ENCODE measurements around the gene ALPK3.

Gene ALPK3

DNA sequence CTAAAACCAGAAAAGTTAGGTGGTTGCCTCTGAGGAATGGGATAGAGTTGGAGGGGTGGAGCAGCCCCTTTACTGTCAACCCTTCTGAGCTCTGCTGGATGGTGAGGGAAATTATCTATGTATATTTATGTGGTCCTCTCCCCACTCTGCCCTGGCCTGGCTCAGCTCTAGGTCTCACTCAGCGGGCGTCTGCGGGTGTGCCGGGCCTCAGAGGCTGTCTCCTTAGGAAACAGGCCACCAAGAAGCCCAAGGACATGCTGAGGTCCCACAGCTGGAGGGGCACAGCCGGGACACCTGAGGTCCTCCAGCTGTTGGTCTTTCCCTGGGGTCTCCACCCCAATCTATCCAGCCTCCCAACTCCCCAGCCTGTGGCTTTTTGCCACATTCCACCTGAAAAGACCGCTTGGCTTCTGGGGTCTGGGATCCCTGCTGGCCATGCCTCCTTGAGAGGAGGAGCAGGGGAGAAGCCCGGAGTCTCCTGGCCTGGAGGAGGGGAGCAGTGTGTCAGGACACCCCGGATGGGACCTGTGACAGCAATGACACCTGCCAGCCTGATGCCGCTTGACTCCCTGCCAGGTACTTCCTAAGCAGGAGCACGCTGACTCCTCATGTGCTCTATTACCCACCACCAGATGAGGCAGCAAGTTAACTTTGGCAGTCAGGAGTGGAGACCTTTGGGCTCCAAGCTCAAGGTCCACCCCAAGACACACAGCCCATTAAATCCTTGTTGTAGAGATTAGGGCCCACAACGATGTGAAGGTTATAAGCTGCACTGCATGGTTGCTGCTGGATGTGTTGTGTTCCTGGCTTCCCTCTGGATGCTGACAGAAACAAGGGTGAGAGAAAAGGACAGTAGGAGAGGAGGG, 67.0 kb downstream of the ALPK3 start, which contains the start of gene SLC28A1:
SLC28A1 (plus strand) TSS at position 747 of the 866 bp plus-strand sequence. CDS start 3,099 bp downstream, outside the sequence.
- H3K27me3 ChIP-seq (ENCODE audit: control insufficient read depth, insufficient read depth, low read length) = no peaks in the 10 kb centered on the region
- H3K9me3 ChIP-seq (ENCODE audit: control insufficient read depth, insufficient read depth, low read length) = no peaks in the 10 kb centered on the region
- H3K4me3 ChIP-seq (ENCODE audit: low read length) = no peak within 1 kb of the TSS
- H3K36me3 ChIP-seq (ENCODE audit: control insufficient read depth, insufficient read depth, low read length) = no peaks in the 10 kb centered on the region
- no peak within 1 kb of the TSS for H3K27ac ChIP-seq (ENCODE audit: low read length)
- DNase-seq (ENCODE audit: low read depth, low spot score) = no peak
- no peaks in the 10 kb centered on the region; the same call in 1 of the 2 replicates for H3K4me1 ChIP-seq (ENCODE audit: control insufficient read depth, insufficient read depth, low read length)
- no CpG with 5 or more reads among the region's 11 CpGs for WGBS (ENCODE audit: insufficient coverage, insufficient read length)

DNA sequence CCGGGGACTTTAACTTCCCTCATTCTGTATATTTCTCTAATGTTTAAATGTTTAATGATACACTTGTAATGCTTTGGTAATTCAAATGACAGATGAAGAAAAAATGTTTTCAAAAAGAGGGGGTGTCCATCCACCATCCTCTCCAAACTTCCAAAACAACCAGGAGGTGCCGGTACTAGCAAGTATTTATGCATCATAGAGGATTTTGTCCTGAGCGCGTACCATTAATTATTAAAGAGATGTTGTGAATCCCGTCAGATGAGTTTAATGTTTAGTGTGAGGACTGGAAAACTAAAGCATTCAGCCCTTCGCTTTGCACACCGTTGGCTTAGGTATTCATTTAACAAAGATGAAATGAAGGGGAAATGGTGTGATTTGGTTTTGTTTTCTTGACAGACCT, 68.6 kb downstream of the ALPK3 start:
- Histone ChIP-seq H3K4me3 (ENCODE audit: low read length) (no peak overlapping the region), H3K4me1 (ENCODE audit: control insufficient read depth, insufficient read depth, low read length) (no peaks in the 10 kb centered on the region), H3K27ac (ENCODE audit: low read length) (no peak overlapping the region), H3K27me3 (ENCODE audit: control insufficient read depth, insufficient read depth, low read length) (no peaks in the 10 kb centered on the region), H3K36me3 (ENCODE audit: control insufficient read depth, insufficient read depth, low read length) (no peaks in the 10 kb centered on the region), H3K9me3 (ENCODE audit: control insufficient read depth, insufficient read depth, low read length) (no peaks in the 10 kb centered on the region)
- no CpG with 5 or more reads among the region's 7 CpGs for WGBS (ENCODE audit: insufficient coverage, insufficient read length)
- no peak for DNase-seq (ENCODE audit: low read depth, low spot score)

DNA sequence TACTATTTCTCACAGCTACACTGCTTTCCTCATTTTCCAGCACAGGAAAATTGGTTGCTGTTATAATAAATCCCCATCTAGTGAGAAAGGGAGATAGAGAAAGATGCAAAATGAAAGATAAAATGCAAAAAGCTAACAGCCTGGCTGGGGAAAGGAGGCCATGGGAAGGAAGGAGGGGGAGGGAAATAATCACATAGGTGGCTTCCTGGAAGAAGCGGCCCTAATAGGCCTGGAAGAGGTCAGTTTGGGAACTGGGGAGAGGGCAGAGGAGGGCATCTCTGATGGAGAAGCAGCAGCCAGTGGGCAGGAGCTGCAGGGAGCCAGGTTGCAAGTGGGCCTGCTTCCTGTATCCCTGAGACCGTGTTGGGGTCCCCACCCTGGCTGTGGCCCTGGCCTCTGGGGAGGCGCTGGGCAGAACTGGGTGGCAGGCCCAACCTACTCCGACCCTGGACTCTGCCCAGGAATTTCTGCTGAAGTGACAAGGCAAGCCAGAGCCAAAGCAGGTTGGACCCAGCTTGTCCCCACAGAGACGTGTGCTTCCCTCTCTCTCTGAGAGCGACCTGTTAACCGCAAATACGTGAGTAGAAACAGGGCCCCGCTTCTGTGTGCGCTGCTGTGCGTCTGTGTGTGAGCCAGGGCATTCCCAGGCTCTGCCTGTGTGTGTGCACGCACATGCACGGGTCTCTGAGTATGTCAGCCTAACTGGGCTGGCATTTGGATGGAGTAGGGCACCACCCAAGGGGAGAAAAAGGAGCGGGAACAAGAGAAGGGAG, 69.2 kb downstream of the ALPK3 start:
- no CpG with 5 or more reads among the region's 14 CpGs for WGBS (ENCODE audit: insufficient coverage, insufficient read length)

DNA sequence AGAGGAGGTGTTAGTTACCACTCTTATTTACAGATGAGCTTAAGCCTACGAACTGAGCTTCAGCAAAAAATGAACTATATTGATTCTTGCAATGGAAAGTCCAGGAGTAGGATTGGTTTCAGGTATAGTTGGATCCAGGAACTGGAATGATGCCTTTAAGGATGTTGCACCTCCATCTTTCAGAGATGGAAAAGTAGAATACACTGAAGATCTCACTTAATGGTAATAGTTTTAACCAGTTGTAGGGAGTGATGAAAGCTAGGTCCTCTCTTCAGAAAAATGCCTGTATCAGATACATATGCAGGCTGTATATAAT, 69.8 kb downstream of the ALPK3 start:
- H3K4me3 ChIP-seq (ENCODE audit: low read length) = no peak overlapping the region

More for the DNA sequence above, 69.2 kb downstream of the ALPK3 start:
- H3K9me3 ChIP-seq (ENCODE audit: control insufficient read depth, insufficient read depth, low read length) = no peaks in the 10 kb centered on the region
- H3K4me3 ChIP-seq (ENCODE audit: low read length) = no peak overlapping the region
- H3K27me3 ChIP-seq (ENCODE audit: control insufficient read depth, insufficient read depth, low read length) = no peaks in the 10 kb centered on the region
- H3K27ac ChIP-seq (ENCODE audit: low read length) = no peak overlapping the region
- no peaks in the 10 kb centered on the region for H3K36me3 ChIP-seq (ENCODE audit: control insufficient read depth, insufficient read depth, low read length)
- no peak for DNase-seq (ENCODE audit: low read depth, low spot score)
- H3K4me1 ChIP-seq (ENCODE audit: control insufficient read depth, insufficient read depth, low read length) = no peaks in the 10 kb centered on the region

DNA sequence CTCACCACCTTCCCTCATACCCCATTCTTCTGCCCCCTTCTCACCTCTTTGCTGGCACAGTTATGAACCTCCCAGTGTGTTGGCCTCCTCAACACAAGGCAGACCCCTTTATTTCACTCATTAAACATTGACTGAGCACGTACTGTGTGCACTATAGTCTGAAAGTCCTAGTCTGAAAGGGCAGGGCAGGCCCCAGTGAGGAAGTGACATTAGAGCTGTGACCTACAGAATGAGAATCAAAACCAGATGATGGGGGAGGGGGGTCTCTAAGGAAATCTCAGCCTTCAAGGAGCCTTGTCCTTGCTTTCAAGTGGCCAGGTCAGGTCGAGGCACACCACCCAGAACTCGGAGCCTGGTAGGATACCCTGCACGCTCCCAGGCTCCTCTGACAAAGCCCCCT, 70.8 kb downstream of the ALPK3 start:
- no peaks in the 10 kb centered on the region for H3K27me3 ChIP-seq (ENCODE audit: control insufficient read depth, insufficient read depth, low read length)
- no peaks in the 10 kb centered on the region for H3K36me3 ChIP-seq (ENCODE audit: control insufficient read depth, insufficient read depth, low read length)
- no CpG with 5 or more reads among the region's 4 CpGs for WGBS (ENCODE audit: insufficient coverage, insufficient read length)
- no peak for DNase-seq (ENCODE audit: low read depth, low spot score)
- no peaks in the 10 kb centered on the region for H3K4me1 ChIP-seq (ENCODE audit: control insufficient read depth, insufficient read depth, low read length)
- H3K4me3 ChIP-seq (ENCODE audit: low read length) = no peak overlapping the region
- no peaks in the 10 kb centered on the region for H3K9me3 ChIP-seq (ENCODE audit: control insufficient read depth, insufficient read depth, low read length)
- no peak overlapping the region for H3K27ac ChIP-seq (ENCODE audit: low read length)

More for the DNA sequence above, 69.8 kb downstream of the ALPK3 start:
- Histone ChIP-seq H3K4me1 (ENCODE audit: control insufficient read depth, insufficient read depth, low read length) (no peaks in the 10 kb centered on the region), H3K36me3 (ENCODE audit: control insufficient read depth, insufficient read depth, low read length) (no peaks in the 10 kb centered on the region), H3K9me3 (ENCODE audit: control insufficient read depth, insufficient read depth, low read length) (no peaks in the 10 kb centered on the region), H3K27me3 (ENCODE audit: control insufficient read depth, insufficient read depth, low read length) (no peaks in the 10 kb centered on the region), H3K27ac (ENCODE audit: low read length) (no peak overlapping the region)
- DNase-seq (ENCODE audit: low read depth, low spot score) = no peak
- WGBS (ENCODE audit: insufficient coverage, insufficient read length) = no CpG with 5 or more reads among the region's 1 CpG

DNA sequence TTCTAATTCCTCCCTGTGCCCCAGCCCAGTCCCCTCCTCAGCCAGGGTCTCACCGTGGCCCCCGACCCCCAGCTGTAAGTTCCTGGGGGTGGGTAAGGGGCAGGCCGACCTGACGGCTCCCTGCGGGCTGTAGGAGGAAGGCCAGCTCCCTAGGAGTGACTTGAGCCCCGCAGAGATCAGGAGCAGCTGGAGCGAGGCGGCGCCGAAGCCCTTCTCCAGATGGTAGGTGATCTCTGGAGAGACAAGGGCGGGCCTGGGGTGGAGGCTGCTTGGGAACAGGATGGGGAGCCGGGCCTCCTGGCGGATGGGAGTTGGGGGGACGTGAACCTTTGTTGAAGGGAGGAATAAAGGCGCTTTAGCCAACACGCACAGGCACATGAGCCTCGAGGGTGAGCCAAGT, 71.5 kb downstream of the ALPK3 start:
- H3K36me3 ChIP-seq (ENCODE audit: control insufficient read depth, insufficient read depth, low read length) = no peaks in the 10 kb centered on the region
- no peak overlapping the region for H3K27ac ChIP-seq (ENCODE audit: low read length)
- no CpG with 5 or more reads among the region's 17 CpGs for WGBS (ENCODE audit: insufficient coverage, insufficient read length)
- no peak for DNase-seq (ENCODE audit: low read depth, low spot score)
- H3K4me3 ChIP-seq (ENCODE audit: low read length) = no peak overlapping the region
- no peaks in the 10 kb centered on the region for H3K4me1 ChIP-seq (ENCODE audit: control insufficient read depth, insufficient read depth, low read length)
- H3K9me3 ChIP-seq (ENCODE audit: control insufficient read depth, insufficient read depth, low read length) = no peaks in the 10 kb centered on the region
- H3K27me3 ChIP-seq (ENCODE audit: control insufficient read depth, insufficient read depth, low read length) = no peaks in the 10 kb centered on the region

DNA sequence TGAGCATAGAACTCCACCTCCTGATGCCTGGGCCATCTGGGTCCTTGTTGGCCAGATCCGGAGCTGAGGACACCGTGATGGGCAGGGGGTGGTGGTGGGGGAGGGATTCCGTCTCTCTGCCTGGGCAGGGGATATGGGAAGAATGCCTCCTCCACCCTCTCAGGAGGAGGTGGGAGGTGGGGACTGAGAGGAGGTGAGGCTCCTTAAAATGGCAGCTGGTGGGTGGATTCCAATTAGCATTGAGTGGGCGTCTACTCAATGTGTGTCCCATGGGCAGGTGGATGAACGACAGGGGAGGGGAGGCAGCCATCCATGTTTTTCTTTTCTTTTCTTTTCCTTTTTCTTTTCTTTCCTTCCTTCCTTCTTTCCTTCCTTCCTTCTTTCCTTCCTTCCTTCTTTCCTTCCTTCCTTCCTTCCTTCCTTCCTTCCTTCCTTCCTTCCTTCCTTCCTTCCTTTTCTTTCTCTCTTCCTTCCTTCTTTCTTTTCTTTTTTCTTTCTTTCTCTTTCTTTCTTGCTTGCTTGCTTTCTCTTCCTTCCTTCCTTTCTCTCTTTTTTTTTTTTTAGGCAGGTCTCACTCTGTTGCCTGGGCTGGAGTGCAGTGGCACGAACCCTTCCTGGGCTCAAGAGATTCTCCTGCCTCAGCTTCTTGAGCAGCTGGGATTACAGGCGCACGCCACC, 72.3 kb downstream of the ALPK3 start:
- Histone ChIP-seq H3K27me3 (ENCODE audit: control insufficient read depth, insufficient read depth, low read length) (no peaks in the 10 kb centered on the region), H3K9me3 (ENCODE audit: control insufficient read depth, insufficient read depth, low read length) (no peaks in the 10 kb centered on the region), H3K27ac (ENCODE audit: low read length) (no peak overlapping the region), H3K4me1 (ENCODE audit: control insufficient read depth, insufficient read depth, low read length) (no peaks in the 10 kb centered on the region), H3K4me3 (ENCODE audit: low read length) (no peak overlapping the region), H3K36me3 (ENCODE audit: control insufficient read depth, insufficient read depth, low read length) (no peaks in the 10 kb centered on the region)
- DNase-seq (ENCODE audit: low read depth, low spot score) = no peak
- no CpG with 5 or more reads among the region's 8 CpGs for WGBS (ENCODE audit: insufficient coverage, insufficient read length)

DNA sequence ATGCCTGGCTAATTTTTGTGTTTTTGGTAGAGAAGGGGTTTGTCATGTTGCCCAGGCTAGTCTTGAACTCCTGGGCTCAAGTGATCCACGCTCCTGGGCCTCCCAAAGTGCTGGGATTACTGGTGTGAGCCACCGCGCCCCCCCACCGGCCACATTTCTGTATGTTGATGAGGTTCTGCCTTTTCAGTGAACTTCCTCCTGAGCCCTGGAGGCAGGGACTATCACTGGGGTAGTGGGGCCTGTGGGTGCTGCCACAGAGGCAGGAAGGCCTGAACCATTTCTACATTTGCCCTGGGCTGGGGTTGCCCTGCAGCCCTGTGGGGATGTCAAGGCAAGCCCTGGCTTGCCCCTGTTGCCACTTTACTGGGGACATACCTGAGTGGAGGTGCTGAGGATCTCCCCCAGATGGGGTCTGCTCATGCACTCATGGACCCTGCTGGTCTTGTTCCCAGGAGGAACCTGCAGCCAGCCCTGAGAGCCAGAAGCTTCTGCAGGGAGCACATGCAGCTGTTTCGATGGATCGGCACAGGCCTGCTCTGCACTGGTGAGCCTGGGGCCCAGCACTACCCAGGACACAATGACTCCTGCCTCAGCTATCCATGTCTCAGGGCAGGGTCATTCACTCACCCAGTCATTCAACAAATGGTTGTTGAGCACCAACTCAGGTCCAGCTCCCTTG, 73.0 kb downstream of the ALPK3 start:
- Histone ChIP-seq H3K27me3 (ENCODE audit: control insufficient read depth, insufficient read depth, low read length) (no peaks in the 10 kb centered on the region), H3K36me3 (ENCODE audit: control insufficient read depth, insufficient read depth, low read length) (no peaks in the 10 kb centered on the region), H3K4me3 (ENCODE audit: low read length) (no peak overlapping the region), H3K9me3 (ENCODE audit: control insufficient read depth, insufficient read depth, low read length) (no peaks in the 10 kb centered on the region), H3K4me1 (ENCODE audit: control insufficient read depth, insufficient read depth, low read length) (no peaks in the 10 kb centered on the region), H3K27ac (ENCODE audit: low read length) (no peak overlapping the region)
- DNase-seq (ENCODE audit: low read depth, low spot score) = no peak
- WGBS (ENCODE audit: insufficient coverage, insufficient read length) = no CpG with 5 or more reads among the region's 6 CpGs

DNA sequence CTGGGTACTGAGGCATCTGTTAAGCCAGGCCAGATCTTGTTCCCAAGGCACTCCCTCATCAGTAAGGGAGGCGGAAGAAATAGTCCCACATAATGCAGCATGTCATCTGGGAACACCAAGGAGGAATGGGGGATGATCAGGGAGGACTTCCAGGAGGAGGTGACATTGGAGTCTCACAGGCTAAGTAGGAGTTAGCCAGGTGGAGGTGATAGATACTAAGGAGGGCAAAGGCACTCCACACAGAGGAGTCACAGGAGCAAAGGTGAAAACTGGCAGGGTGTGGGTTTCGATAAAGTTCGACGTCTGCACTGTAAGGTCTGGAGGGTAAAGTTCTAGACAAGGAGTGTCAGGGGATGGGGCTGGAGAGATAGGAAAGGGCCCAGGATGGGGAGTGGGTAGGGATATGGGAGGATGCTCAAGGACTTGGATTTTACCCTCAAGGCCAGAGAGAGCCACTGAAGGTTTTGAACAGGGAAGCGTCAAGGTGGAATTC, 73.6 kb downstream of the ALPK3 start:
- H3K9me3 ChIP-seq (ENCODE audit: control insufficient read depth, insufficient read depth, low read length) = no peaks in the 10 kb centered on the region
- no peaks in the 10 kb centered on the region for H3K36me3 ChIP-seq (ENCODE audit: control insufficient read depth, insufficient read depth, low read length)
- H3K4me1 ChIP-seq (ENCODE audit: control insufficient read depth, insufficient read depth, low read length) = no peaks in the 10 kb centered on the region
- no peak overlapping the region for H3K27ac ChIP-seq (ENCODE audit: low read length)
- H3K27me3 ChIP-seq (ENCODE audit: control insufficient read depth, insufficient read depth, low read length) = no peaks in the 10 kb centered on the region
- DNase-seq (ENCODE audit: low read depth, low spot score) = no peak
- no peak overlapping the region for H3K4me3 ChIP-seq (ENCODE audit: low read length)
- WGBS (ENCODE audit: insufficient coverage, insufficient read length) = no CpG with 5 or more reads among the region's 5 CpGs

DNA sequence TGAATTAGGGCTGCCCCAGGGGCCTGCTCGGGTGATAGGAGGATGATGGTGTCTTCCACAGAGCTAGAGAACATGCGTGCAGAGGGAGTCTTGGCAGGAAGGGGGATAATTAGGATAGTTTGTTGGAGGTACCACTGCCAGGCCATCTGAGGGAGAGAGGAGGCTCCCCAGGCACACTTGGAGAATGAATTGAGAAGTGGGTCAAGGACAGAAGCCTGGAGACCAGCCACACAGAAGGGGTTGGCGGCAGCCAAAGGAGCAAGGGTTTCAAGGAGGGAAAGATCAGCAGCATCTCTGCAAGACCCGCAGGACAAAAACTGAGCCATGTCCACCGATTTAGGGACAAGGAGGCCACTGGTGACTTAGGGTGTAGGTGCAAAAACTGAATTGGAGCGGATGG, 74.2 kb downstream of the ALPK3 start:
- no peak for DNase-seq (ENCODE audit: low read depth, low spot score)
- H3K9me3 ChIP-seq (ENCODE audit: control insufficient read depth, insufficient read depth, low read length) = no peaks in the 10 kb centered on the region
- WGBS (ENCODE audit: insufficient coverage, insufficient read length) = no CpG with 5 or more reads among the region's 6 CpGs
- no peak overlapping the region for H3K27ac ChIP-seq (ENCODE audit: low read length)
- H3K4me3 ChIP-seq (ENCODE audit: low read length) = no peak overlapping the region
- H3K27me3 ChIP-seq (ENCODE audit: control insufficient read depth, insufficient read depth, low read length) = no peaks in the 10 kb centered on the region
- no peaks in the 10 kb centered on the region for H3K4me1 ChIP-seq (ENCODE audit: control insufficient read depth, insufficient read depth, low read length)
- H3K36me3 ChIP-seq (ENCODE audit: control insufficient read depth, insufficient read depth, low read length) = no peaks in the 10 kb centered on the region

All from iPS DF 6.9 (cell line).